Epithelial cell of esophagus (primary cell): Measurements from ENCODE around the gene GULP1.
"Not testable (repeated sequence)": the region's sequence is repeated elsewhere in the genome, so short reads cannot be mapped to it uniquely, and the experiment has no call there.

Experiments
- DNase-seq: peaks from one replicate; pipeline ENCODE4 v3.0.0; 2010; ENCODE audit warnings: low read depth
- H3K4me3 ChIP-seq: 2 replicates; pipeline ENCODE4 v1.5.1; 2011; ENCODE audit warnings: mild to moderate bottlenecking, low read length, control low read depth
- TF ChIP-seq, protein P1 (sequence below): IDR thresholded peaks from 2 replicates; pipeline ENCODE4 v1.5.1; 2011; ENCODE audit warnings: low read depth, mild to moderate bottlenecking, low read length, control low read depth, inconsistent platforms; ENCODE audit not compliant: insufficient read depth; ENCODE audit errors: missing control alignments

Gene GULP1

DNA sequence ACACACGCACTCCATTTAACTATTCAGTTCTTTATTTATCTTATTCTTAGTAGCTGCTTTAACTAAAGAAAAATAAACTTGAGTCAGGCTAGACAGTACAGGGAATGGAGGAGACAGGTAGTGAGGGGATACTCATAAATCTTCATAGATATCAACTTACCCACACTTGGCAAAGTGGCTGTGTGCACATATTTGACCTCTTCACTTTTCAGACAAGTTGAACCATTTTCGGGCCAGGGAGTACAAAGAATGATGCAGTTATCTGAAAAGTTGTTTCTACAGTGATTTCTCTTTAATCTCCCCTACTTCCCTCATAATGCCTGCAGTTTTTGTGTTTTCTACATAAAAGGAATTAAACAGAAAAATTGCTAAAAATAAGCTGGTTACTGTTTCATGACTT, 307.5 kb downstream of the GULP1 start:
- TF ChIP-seq, protein P1, sequence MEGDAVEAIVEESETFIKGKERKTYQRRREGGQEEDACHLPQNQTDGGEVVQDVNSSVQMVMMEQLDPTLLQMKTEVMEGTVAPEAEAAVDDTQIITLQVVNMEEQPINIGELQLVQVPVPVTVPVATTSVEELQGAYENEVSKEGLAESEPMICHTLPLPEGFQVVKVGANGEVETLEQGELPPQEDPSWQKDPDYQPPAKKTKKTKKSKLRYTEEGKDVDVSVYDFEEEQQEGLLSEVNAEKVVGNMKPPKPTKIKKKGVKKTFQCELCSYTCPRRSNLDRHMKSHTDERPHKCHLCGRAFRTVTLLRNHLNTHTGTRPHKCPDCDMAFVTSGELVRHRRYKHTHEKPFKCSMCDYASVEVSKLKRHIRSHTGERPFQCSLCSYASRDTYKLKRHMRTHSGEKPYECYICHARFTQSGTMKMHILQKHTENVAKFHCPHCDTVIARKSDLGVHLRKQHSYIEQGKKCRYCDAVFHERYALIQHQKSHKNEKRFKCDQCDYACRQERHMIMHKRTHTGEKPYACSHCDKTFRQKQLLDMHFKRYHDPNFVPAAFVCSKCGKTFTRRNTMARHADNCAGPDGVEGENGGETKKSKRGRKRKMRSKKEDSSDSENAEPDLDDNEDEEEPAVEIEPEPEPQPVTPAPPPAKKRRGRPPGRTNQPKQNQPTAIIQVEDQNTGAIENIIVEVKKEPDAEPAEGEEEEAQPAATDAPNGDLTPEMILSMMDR, result no peak
- H3K4me3 ChIP-seq, result no peak overlapping the region
- no peak for DNase-seq

DNA sequence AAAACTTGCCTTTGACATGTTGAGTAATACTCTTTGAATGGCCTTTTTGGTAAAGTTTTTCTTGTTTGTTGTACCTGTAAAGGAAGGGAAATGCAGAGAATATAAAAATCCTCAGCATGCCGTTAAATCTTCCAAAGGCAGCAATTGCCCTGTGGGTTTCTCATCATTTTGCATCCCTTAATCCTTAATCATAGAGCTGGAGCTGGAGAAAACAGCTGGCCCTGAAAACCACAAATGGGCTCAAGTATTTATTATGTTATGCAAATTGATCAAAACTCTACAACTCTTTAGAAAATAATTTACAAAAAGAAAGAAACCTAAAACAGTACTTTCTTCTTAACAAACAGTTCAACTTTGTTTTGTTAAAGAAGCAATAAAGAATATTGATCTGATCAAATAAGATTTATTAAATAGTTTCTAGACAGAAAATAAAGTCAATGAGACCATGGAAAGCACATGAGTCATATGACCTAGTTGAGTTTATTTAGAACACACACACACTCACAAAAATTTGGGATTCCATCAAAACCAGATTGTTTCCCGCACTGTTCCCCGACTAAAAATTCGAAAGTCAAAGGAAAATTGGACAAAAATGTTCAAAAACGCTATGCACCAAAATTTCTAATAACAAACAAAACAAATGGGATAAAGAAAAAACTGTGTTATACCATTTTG, 309.0 kb downstream of the GULP1 start:
- TF ChIP-seq, protein P1, result no peak
- no peak for DNase-seq
- H3K4me3 ChIP-seq, result no peak overlapping the region

DNA sequence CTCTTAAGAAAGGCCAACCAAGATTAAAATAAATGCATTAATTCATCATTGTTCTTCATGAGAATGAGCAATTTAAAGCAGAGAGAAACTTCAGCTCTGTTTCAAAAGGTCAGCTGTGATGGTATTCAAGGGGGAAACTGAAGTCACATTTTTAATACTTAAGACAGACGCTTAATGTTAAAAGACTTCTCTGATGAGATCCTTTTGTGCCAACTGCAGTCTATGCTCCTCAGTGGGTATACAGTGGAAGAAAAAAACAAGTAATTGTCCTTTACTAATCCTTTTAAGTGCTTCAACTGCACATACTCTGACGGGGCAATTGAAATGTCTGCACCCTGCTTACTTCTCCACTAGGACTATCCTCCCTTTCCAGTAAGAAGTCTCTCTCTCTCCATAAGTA, 309.7 kb downstream of the GULP1 start:
- TF ChIP-seq, protein P1, result no peak
- H3K4me3 ChIP-seq, result no peak overlapping the region
- no peak for DNase-seq

DNA sequence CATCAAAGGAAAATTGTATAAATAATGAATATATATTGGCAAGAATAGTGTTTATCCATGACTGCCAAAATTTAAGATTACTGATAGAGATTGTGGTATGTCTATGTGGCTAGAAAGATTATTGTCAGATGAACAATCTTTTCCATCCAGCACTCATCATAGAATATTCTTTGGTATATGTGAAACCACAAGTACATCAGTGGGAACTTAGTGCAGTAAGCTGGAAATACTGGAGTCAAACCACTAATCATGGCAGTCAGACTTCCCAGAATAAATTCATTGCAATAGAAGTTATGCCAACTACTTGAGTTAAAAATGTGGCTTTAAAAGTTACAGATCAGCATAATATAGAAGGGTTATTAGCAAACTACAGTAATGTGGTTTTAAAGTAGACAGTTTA, 310.3 kb downstream of the GULP1 start:
- TF ChIP-seq, protein P1, result no peak
- no peak for DNase-seq
- H3K4me3 ChIP-seq, result no peak overlapping the region

DNA sequence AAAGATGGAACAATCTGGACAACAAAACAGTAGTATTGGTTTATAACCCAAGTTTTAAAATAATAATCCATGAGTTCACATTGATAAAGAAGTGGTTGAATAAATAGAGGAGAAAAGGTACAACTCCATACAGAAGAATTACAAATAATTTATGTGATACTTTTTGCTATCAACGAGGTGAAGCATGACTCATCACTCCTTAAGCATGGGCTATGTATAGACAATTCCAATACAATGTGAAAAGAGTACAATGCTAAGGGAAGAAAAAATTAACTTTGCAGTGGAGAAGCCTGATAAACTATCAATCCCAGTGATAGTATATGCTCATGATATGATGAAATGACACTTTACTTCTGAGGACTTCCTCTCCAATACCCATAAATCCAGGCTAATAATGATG, 312.9 kb downstream of the GULP1 start:
- no peak overlapping the region for H3K4me3 ChIP-seq
- DNase-seq, result peak; percentile 18
- TF ChIP-seq, protein P1, result no peak

DNA sequence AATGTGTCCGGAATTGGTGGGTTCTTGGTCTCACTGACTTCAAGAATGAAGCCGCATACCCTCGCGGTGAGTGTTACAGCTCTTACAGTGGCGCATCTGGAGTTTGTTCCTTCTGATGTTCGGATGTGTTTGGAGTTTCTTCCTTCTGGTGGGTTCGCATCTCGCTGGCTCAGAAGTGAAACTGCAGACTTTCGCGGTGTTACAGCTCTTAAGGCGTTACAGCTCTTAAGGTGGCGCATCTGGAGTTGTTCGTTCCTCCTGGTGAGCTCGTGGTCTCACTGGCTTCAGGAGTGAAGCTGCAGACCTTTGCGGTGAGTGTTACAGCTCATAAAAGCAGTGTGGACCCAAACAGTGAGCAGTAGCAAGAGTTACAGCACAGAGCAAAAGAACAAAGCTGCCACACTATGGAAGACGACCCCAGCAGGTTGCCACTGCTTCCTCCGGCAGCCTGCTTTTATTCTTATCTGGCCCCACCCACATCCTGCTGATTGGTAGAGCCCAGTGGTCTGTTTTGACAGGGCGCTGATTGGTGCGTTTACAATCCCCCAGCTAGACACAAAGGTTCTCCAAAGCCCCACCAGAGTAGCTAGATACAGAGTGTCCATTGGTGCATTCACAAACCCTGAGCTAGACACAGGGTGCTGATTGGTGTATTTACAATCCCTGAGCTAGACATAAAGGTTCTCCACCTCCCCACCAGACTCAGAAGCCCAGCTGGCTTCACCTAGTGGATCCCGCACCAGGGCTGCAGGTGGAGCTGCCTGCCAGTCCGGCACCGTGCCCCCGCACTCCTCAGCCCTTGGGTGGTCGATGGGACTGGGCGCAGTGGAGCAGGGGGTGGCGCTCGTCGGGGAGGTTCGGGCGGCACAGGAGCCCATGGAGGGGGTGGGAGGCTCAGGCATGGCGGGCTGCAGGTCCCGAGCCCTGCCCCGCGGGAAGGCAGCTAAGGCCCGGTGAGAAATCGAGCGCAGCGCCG, 314.2 kb downstream of the GULP1 start:
- not testable (repeated sequence) for DNase-seq

DNA sequence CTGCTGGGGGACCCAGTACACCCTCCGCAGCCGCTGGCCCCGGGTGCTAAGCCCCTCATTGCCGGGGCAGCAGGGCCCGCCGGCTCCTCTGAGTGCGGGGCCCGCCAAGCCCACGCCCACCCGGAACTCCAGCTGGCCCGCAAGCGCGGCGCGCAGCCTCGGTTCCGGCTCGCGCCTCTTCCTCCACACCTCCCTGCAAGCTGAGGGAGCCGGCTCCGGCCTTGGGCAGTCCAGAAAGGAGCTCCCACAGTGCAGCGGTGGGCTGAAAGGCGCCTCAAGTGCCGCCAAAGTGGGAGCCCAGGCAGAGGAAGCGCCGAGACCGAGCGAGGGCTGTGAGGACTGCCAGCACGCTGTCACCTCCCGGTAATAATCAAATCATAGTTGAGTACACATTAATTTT, 314.9 kb downstream of the GULP1 start:
- DNase-seq, H3K4me3 ChIP-seq: not testable (repeated sequence)

More for the DNA sequence above, 314.2 kb downstream of the GULP1 start:
- H3K4me3 ChIP-seq, result not testable (repeated sequence)
